GM18873 (cell line): ENCODE measurements around the gene DCAF8L2.
"Not testable (repeated sequence)": the region's sequence is repeated elsewhere in the genome, so short reads cannot be mapped to it uniquely, and the experiment has no call there.

Source experiments
- ATAC-seq: cut with Tn5 transposase; IDR thresholded peaks from one replicate; pipeline ENCODE4 v1.9.1; 2021; ENCODE audit warnings: mild to moderate bottlenecking, moderate library complexity, moderate number of reproducible peaks; ENCODE audit not compliant: unreplicated experiment, low FRiP score

DCAF8L2 gene

GRCh38 chrX:27590044-27590443, at the start of gene DCAF8L2:
Gene DCAF8L2, plus strand, starts transcription at chrX:27590344. Its CDS starts 156,552 bp downstream, at chrX:27746896.
- ATAC-seq, result no peak

- not testable (repeated sequence) for ATAC-seq
Observed at GRCh38 chrX:27541161-27541560, 49.0 kb upstream of the DCAF8L2 start.

- ATAC-seq, result no peak
Observed at GRCh38 chrX:27548624-27549023, 41.5 kb upstream of the DCAF8L2 start.

- no peak for ATAC-seq
Observed at GRCh38 chrX:27549688-27550087, 40.5 kb upstream of the DCAF8L2 start.

GRCh38 chrX:27555514-27555913, 34.6 kb upstream of the DCAF8L2 start:
- ATAC-seq, result no peak

GRCh38 chrX:27565992-27566391, 24.2 kb upstream of the DCAF8L2 start:
- no peak for ATAC-seq

GRCh38 chrX:27571164-27571563, 19.0 kb upstream of the DCAF8L2 start:
- ATAC-seq, result no peak

GRCh38 chrX:27575565-27575964, 14.6 kb upstream of the DCAF8L2 start:
- ATAC-seq, result no peak

- ATAC-seq, result no peak
Observed at GRCh38 chrX:27583976-27584375, 6.2 kb upstream of the DCAF8L2 start.

GRCh38 chrX:27591938-27592337, 1.8 kb downstream of the DCAF8L2 start:
- no peak for ATAC-seq

GRCh38 chrX:27597508-27597907, 7.4 kb downstream of the DCAF8L2 start:
- ATAC-seq, result no peak

- no peak for ATAC-seq
Observed at GRCh38 chrX:27598312-27598711, 8.2 kb downstream of the DCAF8L2 start.

- no peak for ATAC-seq
Observed at GRCh38 chrX:27599928-27600327, 9.8 kb downstream of the DCAF8L2 start.

GRCh38 chrX:27600686-27601085, 10.5 kb downstream of the DCAF8L2 start:
- ATAC-seq, result no peak

- no peak for ATAC-seq
Observed at GRCh38 chrX:27608671-27609070, 18.5 kb downstream of the DCAF8L2 start.

GRCh38 chrX:27619459-27619858, 29.3 kb downstream of the DCAF8L2 start:
- ATAC-seq, result no peak

- no peak for ATAC-seq
Observed at GRCh38 chrX:27619975-27620374, 29.8 kb downstream of the DCAF8L2 start.

GRCh38 chrX:27622883-27623282, 32.7 kb downstream of the DCAF8L2 start:
- ATAC-seq, result no peak

- no peak for ATAC-seq
Observed at GRCh38 chrX:27626066-27626465, 35.9 kb downstream of the DCAF8L2 start.

- ATAC-seq, result no peak
Observed at GRCh38 chrX:27633328-27633727, 43.2 kb downstream of the DCAF8L2 start.

GRCh38 chrX:27656581-27656980, 66.4 kb downstream of the DCAF8L2 start:
- no peak for ATAC-seq

- ATAC-seq, result no peak
Observed at GRCh38 chrX:27660878-27661277, 70.7 kb downstream of the DCAF8L2 start.

GRCh38 chrX:27671234-27671633, 81.1 kb downstream of the DCAF8L2 start:
- no peak for ATAC-seq
